H9 (cell line): ENCODE data around the gene SATL1. TPM values are rescaled to one million over a fixed set of nuclear protein-coding genes. Genes with fewer than 3 reads are reported as not detected.

Experiments used
- DNase-seq: peaks from one replicate; pipeline ENCODE4 v3.0.0-alpha.2; 2017
- H2AFZ ChIP-seq: one replicate; pipeline ENCODE4 v1.6.1; 2013; ENCODE audit warnings: mild to moderate bottlenecking, low read length, control low read depth, moderate library complexity
- H2AK5ac ChIP-seq: 2 replicates; pipeline ENCODE4 v1.6.1; 2013; ENCODE audit warnings: low read length, control low read depth, mixed read lengths; ENCODE audit not compliant: insufficient read length
- H2BK120ac ChIP-seq: one replicate; pipeline ENCODE4 v1.6.1; 2013; ENCODE audit warnings: low read depth, mild to moderate bottlenecking, low read length, control low read depth, inconsistent platforms; ENCODE audit not compliant: poor library complexity, severe bottlenecking
- H2BK12ac ChIP-seq: 2 replicates; pipeline ENCODE4 v1.6.1; 2013; ENCODE audit warnings: low read length, control low read depth, mixed read lengths, low read depth; ENCODE audit not compliant: insufficient read length
- H2BK15ac ChIP-seq: 2 replicates; pipeline ENCODE4 v1.6.1; 2013; ENCODE audit warnings: low read depth, low read length, control low read depth
- H2BK20ac ChIP-seq: one replicate; pipeline ENCODE4 v1.6.1; 2013; ENCODE audit warnings: low read depth, mild to moderate bottlenecking, low read length, control low read depth, inconsistent platforms; ENCODE audit not compliant: poor library complexity, severe bottlenecking
- H2BK5ac ChIP-seq: 2 replicates; pipeline ENCODE4 v1.6.1; 2013; ENCODE audit warnings: low read length, control low read depth, mixed read lengths; ENCODE audit not compliant: insufficient read length
- H3K14ac ChIP-seq: 2 replicates; pipeline ENCODE4 v1.6.1; 2013; ENCODE audit warnings: low read length, control low read depth; ENCODE audit not compliant: insufficient read depth
- H3K18ac ChIP-seq: 2 replicates; pipeline ENCODE4 v1.6.1; 2013; ENCODE audit warnings: low read depth, mild to moderate bottlenecking, mixed read lengths, low read length, control low read depth; ENCODE audit not compliant: insufficient read length
- H3K23ac ChIP-seq: 2 replicates; pipeline ENCODE4 v1.6.1; 2013; ENCODE audit warnings: low read length, control low read depth, mixed read lengths, low read depth; ENCODE audit not compliant: insufficient read length
- H3K23me2 ChIP-seq: 2 replicates; pipeline ENCODE4 v1.6.1; 2013; ENCODE audit warnings: low read depth, mild to moderate bottlenecking, mixed read lengths, low read length, control low read depth; ENCODE audit not compliant: insufficient read length, poor library complexity, severe bottlenecking
- H3K27ac ChIP-seq: 2 replicates; pipeline ENCODE4 v1.5.1; 2013; ENCODE audit warnings: low read length, control low read depth, mixed read lengths, low read depth; ENCODE audit not compliant: insufficient read length
- H3K27me3 ChIP-seq: 2 replicates; pipeline ENCODE4 v1.6.1; 2013; ENCODE audit warnings: low read length, control low read depth, inconsistent platforms; ENCODE audit not compliant: insufficient read depth
- H3K4ac ChIP-seq: 2 replicates; pipeline ENCODE4 v1.6.1; 2013; ENCODE audit warnings: low read depth, mild to moderate bottlenecking, control low read depth, inconsistent platforms, low read length, moderate library complexity
- H3K4me1 ChIP-seq: 2 replicates; pipeline ENCODE4 v1.6.1; 2013; ENCODE audit warnings: low read length, control low read depth, inconsistent platforms; ENCODE audit not compliant: insufficient read depth
- H3K4me2 ChIP-seq: 2 replicates; pipeline ENCODE4 v1.6.1; 2013; ENCODE audit warnings: low read length, control low read depth, mixed read lengths; ENCODE audit not compliant: insufficient read length, insufficient read depth
- H3K56ac ChIP-seq: 2 replicates; pipeline ENCODE4 v1.6.1; 2013; ENCODE audit warnings: low read depth, mild to moderate bottlenecking, mixed read lengths, low read length, control low read depth; ENCODE audit not compliant: insufficient read length
- H3K79me1 ChIP-seq: 2 replicates; pipeline ENCODE4 v1.6.1; 2013; ENCODE audit warnings: low read depth, mild to moderate bottlenecking, moderate library complexity, low read length, control low read depth, inconsistent platforms; ENCODE audit not compliant: insufficient read depth, poor library complexity, severe bottlenecking
- H3K79me2 ChIP-seq: 2 replicates; pipeline ENCODE4 v1.6.1; 2013; ENCODE audit warnings: low read length, control low read depth, inconsistent platforms; ENCODE audit not compliant: insufficient read depth
- H3K9ac ChIP-seq: 2 replicates; pipeline ENCODE4 v1.6.1; 2013; ENCODE audit warnings: low read length, control low read depth, mixed read lengths; ENCODE audit not compliant: insufficient read length; ENCODE audit errors: extremely low read depth
- H3K9me3 ChIP-seq: one replicate; pipeline ENCODE4 v1.6.1; 2013; ENCODE audit warnings: low read depth, low read length, inconsistent platforms; ENCODE audit not compliant: control insufficient read depth
- H3T11ph ChIP-seq: one replicate; pipeline ENCODE4 v1.6.1; 2013; ENCODE audit warnings: mild to moderate bottlenecking, low read length, control low read depth, inconsistent platforms
- H4K20me1 ChIP-seq: one replicate; pipeline ENCODE4 v1.6.1; 2013; ENCODE audit not compliant: control insufficient read depth, insufficient read length, insufficient read depth
- H4K5ac ChIP-seq: 2 replicates; pipeline ENCODE4 v1.6.1; 2013; ENCODE audit warnings: low read depth, mild to moderate bottlenecking, mixed read lengths, low read length, control low read depth; ENCODE audit not compliant: insufficient read length
- H4K8ac ChIP-seq: replicated peaks from 2 replicates; pipeline ENCODE4 v1.6.1; 2013; ENCODE audit warnings: low read length, control low read depth, mixed read lengths, low read depth; ENCODE audit not compliant: insufficient read length
- H4K91ac ChIP-seq: 2 replicates; pipeline ENCODE4 v1.6.1; 2013; ENCODE audit warnings: low read depth, mild to moderate bottlenecking, moderate library complexity, mixed read lengths, low read length, control low read depth; ENCODE audit not compliant: insufficient read length
- H3K27ac Mint-ChIP-seq, 3 experiments: 2 replicates in 2 of 3; 3 replicates in 1 of 3; pipeline ENCODE4 v1.8.0; 2020 to 2021; ENCODE audit warnings: mixed read lengths in 3 of 3, mild to moderate bottlenecking in 1 of 3, moderate library complexity in 1 of 3
- H3K27me3 Mint-ChIP-seq: 2 replicates; pipeline ENCODE4 v1.8.0; 2021; ENCODE audit warnings: low read depth, mild to moderate bottlenecking, moderate library complexity, mixed read lengths
- H3K36me3 Mint-ChIP-seq, 3 experiments: 2 replicates in 2 of 3; 3 replicates in 1 of 3; pipeline ENCODE4 v1.8.0; 2020 to 2021; ENCODE audit warnings: low read depth in 3 of 3, mixed read lengths in 3 of 3; ENCODE audit not compliant: insufficient read depth in 1 of 3
- H3K4me1 Mint-ChIP-seq, 2 experiments: 2 replicates each; pipeline ENCODE4 v1.8.0; 2020; ENCODE audit warnings: mixed read lengths in 2 of 2
- H3K4me3 Mint-ChIP-seq, 2 experiments: 2 replicates in 1 of 2; 3 replicates in 1 of 2; pipeline ENCODE4 v1.8.0; 2020 to 2021; ENCODE audit warnings: mild to moderate bottlenecking in 2 of 2, mixed read lengths in 2 of 2, moderate library complexity in 1 of 2
- H3K9me3 Mint-ChIP-seq, 2 experiments: 2 replicates in 1 of 2; 3 replicates in 1 of 2; pipeline ENCODE4 v1.8.0; 2020; ENCODE audit warnings: mild to moderate bottlenecking in 2 of 2, mixed read lengths in 2 of 2, moderate library complexity in 1 of 2
- CTCF ChIP-seq: fragments of 200-600 bp; sonication (generic); conservative IDR thresholded peaks from 3 replicates; pipeline ENCODE4 v1.8.0; 2021; ENCODE audit warnings: antibody characterized with exemption, mild to moderate bottlenecking
- WGBS: extraction: QIAGEN DNeasy Blood & Tissue Kit; methylation state at CpG from one replicate; pipeline ENCODE4 v1.1.7; 2013; ENCODE audit warnings: missing lambda C conversion rate, low lambda C conversion rate, mixed read lengths; ENCODE audit not compliant: insufficient read length; ENCODE audit errors: extremely low coverage; 5-methylcytosine and 5-hydroxymethylcytosine counted together
- total RNA-seq: library from RNA; stranded (reverse); gene quantifications from 2 replicates; pipeline ENCODE4 v1.2.1, GENCODE V29; 2021

The SATL1 gene
- total RNA-seq, 1 experiment from 2014 or later = 0.31 TPM

GRCh38 chrX:85244450-85245211 is 1.1 kb upstream of the SATL1 start:
- H2AK5ac ChIP-seq = no peak overlapping the region
- peak overlapping the region; percentile 91 for H3K18ac ChIP-seq
- no peak overlapping the region for H3K23ac ChIP-seq
- no peak overlapping the region for H2AFZ ChIP-seq
- H4K8ac ChIP-seq = no peak overlapping the region
- Mint-ChIP-seq H3K27me3 (no peaks in the 10 kb centered on the region), H3K4me3 (peak overlapping the region; percentile 85 to 98), H3K9me3 (peaks cover 50 to 59% of the 10 kb centered on the region in 2 experiments), H3K27ac (peak overlapping the region; percentile 92 to 96 (median 94)), H3K36me3 (peaks cover 4 to 30% (median 12%) of the 10 kb centered on the region in 3 experiments; a peak in 6 of 7 replicates), H3K4me1 (peaks cover 11 to 15% of the 10 kb centered on the region in 2 experiments)
- peaks cover 11% of the 10 kb centered on the region; the same call in 1 of the 2 replicates for H3K79me2 ChIP-seq
- H2BK5ac ChIP-seq = peak overlapping the region; percentile 56
- no peaks in the 10 kb centered on the region for H3K23me2 ChIP-seq
- no peak overlapping the region for H2BK15ac ChIP-seq
- H2BK120ac ChIP-seq = peak overlapping the region; percentile 56
- no peak overlapping the region for H2BK20ac ChIP-seq
- peak overlapping the region; percentile 96 for H3K9ac ChIP-seq
- peak overlapping the region; percentile 98 for H3K14ac ChIP-seq
- H3K27me3 ChIP-seq = no peaks in the 10 kb centered on the region
- H3K4ac ChIP-seq = peak overlapping the region; percentile 49; the same call in 1 of the 2 replicates
- H3K4me2 ChIP-seq = peak overlapping the region; percentile 59
- WGBS = no CpG with 5 or more reads among the region's 42 CpGs
- no peaks in the 10 kb centered on the region for H3K9me3 ChIP-seq
- H3T11ph ChIP-seq = no peak overlapping the region
- no peaks in the 10 kb centered on the region for H3K4me1 ChIP-seq
- DNase-seq = no peak
- H4K5ac ChIP-seq = peak overlapping the region; percentile 65
- no peaks in the 10 kb centered on the region for H3K79me1 ChIP-seq
- H4K20me1 ChIP-seq = no peaks in the 10 kb centered on the region
- peak overlapping the region; percentile 63 for H3K56ac ChIP-seq
- no peak overlapping the region for H2BK12ac ChIP-seq
- H4K91ac ChIP-seq = no peak overlapping the region
- no peak for TF ChIP-seq CTCF
- peak overlapping the region; percentile 37 for H3K27ac ChIP-seq
